Prostate gland (tissue), 2 donors: ENCODE data around the gene GRIK2. TPM values are rescaled to one million over a fixed set of nuclear protein-coding genes. Genes with fewer than 3 reads are reported as not detected.

Experiments
- DNase-seq: peaks from one replicate; pipeline ENCODE4 v3.0.0-alpha.2; 2019; ENCODE audit warnings: low spot score
- H3K27ac ChIP-seq, 2 donors: fragments of 200-600 bp; sonication (generic); 2 replicates each; pipeline ENCODE4 v1.5.1; 2017 to 2019
- H3K27me3 ChIP-seq: fragments of 200-600 bp; sonication (generic); replicated peaks from 2 replicates; pipeline ENCODE4 v1.5.1; 2019; ENCODE audit not compliant: insufficient read depth
- H3K36me3 ChIP-seq, 2 donors: fragments of 200-600 bp; sonication (generic); 1 replicate in 1 of 2; 2 replicates in 1 of 2; pipeline versions ENCODE4 v1.5.1 to v1.8.1; 2017 to 2019
- H3K4me1 ChIP-seq: fragments of 200-600 bp; sonication (generic); replicated peaks from 2 replicates; pipeline ENCODE4 v1.5.1; 2019
- H3K4me3 ChIP-seq, 2 donors: fragments of 200-600 bp; sonication (generic); 2 replicates each; pipeline ENCODE4 v1.5.1; 2017 to 2019
- H3K9me3 ChIP-seq: fragments of 200-600 bp; sonication (generic); 2 replicates; pipeline ENCODE4 v1.5.1; 2017
- CTCF ChIP-seq, 4 experiments: fragments of 200-600 bp in 2 of 4; fragments of 450-650 bp in 2 of 4; sonication (generic) in 2 of 4; IDR thresholded peaks; 1 replicate in 3 of 4; 2 replicates in 1 of 4; pipeline ENCODE4 v1.5.1; 2016 to 2019; ENCODE audit warnings: antibody characterized with exemption in 4 of 4, mild to moderate bottlenecking in 2 of 4, moderate library complexity in 2 of 4
- POLR2A ChIP-seq: fragments of 450-650 bp; IDR thresholded peaks from one replicate; pipeline ENCODE4 v1.6.1; 2016; ENCODE audit warnings: antibody characterized with exemption, mild to moderate bottlenecking
- POLR2AphosphoS5 ChIP-seq: sonication (generic); formaldehyde crosslinking; IDR thresholded peaks from one replicate; pipeline ENCODE4 v1.6.1; 2017; ENCODE audit warnings: antibody characterized with exemption
- WGBS: methylation state at CpG from one replicate; pipeline ENCODE4 v1.1.5; 2018; 5-methylcytosine and 5-hydroxymethylcytosine counted together
- intact Hi-C: fragments of 100-400 bp; cut with DNase I; formaldehyde crosslinking; loops from one replicate; pipeline ENCODE4 v1.14.2; 2022
- total RNA-seq, 2 donors: library from RNA; depleted of rRNA; stranded (reverse); fragments of >200 nt; gene quantifications; one replicate each; pipeline ENCODE4 v1.1.0, GENCODE V29; 2016

The GRIK2 gene
- total RNA-seq, 2 donors from 2014 or later: 2.6 to 15.7 TPM

GRCh38 chr6:101399616-101400162 lies 6.2 kb downstream of the GRIK2 start:
- no peak for DNase-seq
- H3K27me3 ChIP-seq: no peaks in the 10 kb centered on the region
- WGBS: 55% methylated on average over 30 of the region's 30 CpGs

DNA sequence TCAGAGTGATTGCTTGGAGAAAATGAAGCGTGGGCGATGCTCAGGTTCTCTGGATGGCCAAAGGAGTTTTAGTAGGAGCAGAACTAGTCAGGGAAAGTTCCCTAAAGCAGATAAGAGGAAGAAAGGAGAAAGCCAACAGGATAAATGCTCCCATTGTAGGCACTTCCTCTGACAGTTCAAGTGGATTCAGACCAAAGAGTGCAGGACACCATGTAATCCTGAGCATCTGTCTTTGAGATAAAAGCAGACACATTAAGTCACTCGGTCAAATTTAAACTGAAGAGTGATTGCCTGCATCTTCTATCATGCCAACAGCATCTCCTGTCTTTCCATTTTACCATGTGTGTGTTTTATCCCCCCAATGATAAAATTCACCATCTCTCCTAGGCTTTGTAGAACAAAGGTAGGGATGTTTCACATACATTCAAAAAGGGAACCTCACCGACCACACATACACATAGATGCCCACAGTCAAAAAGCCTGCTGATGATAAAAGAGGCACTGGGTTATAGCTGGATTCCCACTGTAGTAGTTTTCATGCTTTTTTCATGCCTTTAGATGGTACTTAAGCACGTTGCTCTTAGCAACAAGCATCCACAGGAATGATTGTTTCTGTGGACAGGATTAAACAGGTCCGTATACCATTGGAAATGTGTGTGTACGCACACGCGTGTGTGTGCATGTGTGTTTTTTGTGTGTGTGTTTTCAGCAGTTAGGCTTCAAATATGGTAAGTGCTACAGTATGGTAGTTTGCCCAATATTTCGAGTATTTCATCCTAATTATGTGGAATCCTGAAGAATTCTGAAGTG lies 7.0 kb downstream of the GRIK2 start:
- Histone ChIP-seq H3K9me3 (no peaks in the 10 kb centered on the region), H3K4me1 (no peaks in the 10 kb centered on the region), H3K27me3 (no peaks in the 10 kb centered on the region), H3K27ac (no peak overlapping the region), H3K36me3 (no peaks in the 10 kb centered on the region), H3K4me3 (no peak overlapping the region)
- WGBS: 72% methylated on average over 10 of the region's 10 CpGs
- TF ChIP-seq POLR2A (no peak), CTCF (IDR thresholded peaks at IDR 0.05) (no peak), POLR2AphosphoS5 (no peak)
- no peak for DNase-seq
- intact Hi-C loops: no loop called here

More at GRCh38 chr6:101399616-101400162, 6.2 kb downstream of the GRIK2 start:
- no peak for TF ChIP-seq POLR2AphosphoS5
- TF ChIP-seq POLR2A: no peak
- TF ChIP-seq CTCF (IDR thresholded peaks at IDR 0.05): no peak
- H3K9me3 ChIP-seq: no peaks in the 10 kb centered on the region
- no peaks in the 10 kb centered on the region for H3K36me3 ChIP-seq
- H3K27ac ChIP-seq: no peak overlapping the region
- H3K4me3 ChIP-seq: no peak overlapping the region
- intact Hi-C loops: no loop called here
- H3K4me1 ChIP-seq: no peaks in the 10 kb centered on the region

- H3K27me3 ChIP-seq: no peaks in the 10 kb centered on the region
- no peak for DNase-seq
- TF ChIP-seq POLR2AphosphoS5: no peak
- TF ChIP-seq CTCF (IDR thresholded peaks at IDR 0.05): no peak
- TF ChIP-seq POLR2A: no peak
- no peak overlapping the region for H3K4me3 ChIP-seq
- H3K27ac ChIP-seq: no peak overlapping the region
- no peaks in the 10 kb centered on the region for H3K36me3 ChIP-seq
- H3K9me3 ChIP-seq: no peaks in the 10 kb centered on the region
- intact Hi-C loops: no loop called here
- WGBS: 67% methylated on average over 10 of the region's 10 CpGs
- H3K4me1 ChIP-seq: no peaks in the 10 kb centered on the region
These were observed 7.7 kb downstream of the GRIK2 start for GRCh38 chr6:101401171-101401570.

- Histone ChIP-seq H3K4me1 (no peaks in the 10 kb centered on the region), H3K9me3 (no peaks in the 10 kb centered on the region), H3K4me3 (no peak overlapping the region), H3K27me3 (no peaks in the 10 kb centered on the region), H3K27ac (no peak overlapping the region), H3K36me3 (no peaks in the 10 kb centered on the region)
- WGBS: 23% methylated on average over 50 of the region's 50 CpGs
- no peak for DNase-seq
- TF ChIP-seq CTCF (IDR thresholded peaks at IDR 0.05): no peak
- TF ChIP-seq POLR2A: no peak
- TF ChIP-seq POLR2AphosphoS5: no peak
- intact Hi-C loops: no loop called here
These were observed 8.5 kb downstream of the GRIK2 start for GRCh38 chr6:101401792-101402621.
